GM21515 (cell line): ENCODE data around the gene UGT1A3.
"Not testable (repeated sequence)": the region's sequence is repeated elsewhere in the genome, so short reads cannot be mapped to it uniquely, and the experiment has no call there.

ENCODE experiments used
- ATAC-seq: cut with Tn5 transposase; IDR thresholded peaks from one replicate; pipeline ENCODE4 v1.9.1; 2021; ENCODE audit not compliant: unreplicated experiment

UGT1A3 gene

GRCh38 chr2:233707940-233708644 lies 20.8 kb upstream of the UGT1A3 start:
- ATAC-seq = no peak

GRCh38 chr2:233708942-233709341 lies 19.9 kb upstream of the UGT1A3 start:
- ATAC-seq = no peak

GRCh38 chr2:233711312-233712008 lies 17.4 kb upstream of the UGT1A3 start:
- no peak for ATAC-seq

- ATAC-seq = no peak
These were observed 16.1 kb upstream of the UGT1A3 start, which contains the start of gene UGT1A5 for GRCh38 chr2:233712611-233713261. Gene UGT1A5 (plus strand): TSS chr2:233712907. CDS start chr2:233712992, 85 bp downstream.

- no peak for ATAC-seq
These were observed 15.6 kb upstream of the UGT1A3 start for GRCh38 chr2:233713262-233713615.

- no peak for ATAC-seq
These were observed 14.7 kb upstream of the UGT1A3 start for GRCh38 chr2:233714121-233714520.

GRCh38 chr2:233718552-233718951 lies 10.3 kb upstream of the UGT1A3 start, which contains the start of gene UGT1A4:
Gene UGT1A4 (plus strand): TSS chr2:233718736. CDS start chr2:233718821, 85 bp downstream.
- ATAC-seq = no peak

GRCh38 chr2:233736868-233737653 lies 8.2 kb downstream of the UGT1A3 start:
- ATAC-seq = not testable (repeated sequence)

- ATAC-seq = no peak
These were observed 12.0 kb downstream of the UGT1A3 start for GRCh38 chr2:233740870-233741269.

GRCh38 chr2:233743464-233744259 lies 14.8 kb downstream of the UGT1A3 start:
- no peak for ATAC-seq

GRCh38 chr2:233745073-233745755 lies 16.4 kb downstream of the UGT1A3 start:
- no peak for ATAC-seq

- not testable (repeated sequence) for ATAC-seq
These were observed 17.0 kb downstream of the UGT1A3 start for GRCh38 chr2:233745838-233746237.

- no peak for ATAC-seq
These were observed 17.8 kb downstream of the UGT1A3 start for GRCh38 chr2:233746475-233747282.

- ATAC-seq = no peak
These were observed 18.4 kb downstream of the UGT1A3 start for GRCh38 chr2:233747283-233747544.

- ATAC-seq = not testable (repeated sequence)
These were observed 21.8 kb downstream of the UGT1A3 start for GRCh38 chr2:233750689-233751088.

GRCh38 chr2:233751212-233752009 lies 22.6 kb downstream of the UGT1A3 start:
- not testable (repeated sequence) for ATAC-seq

- ATAC-seq = no peak
These were observed 26.2 kb downstream of the UGT1A3 start for GRCh38 chr2:233754872-233755611.
